ENCODE data around the gene OSBPL3.
"Not testable (repeated sequence)": the region's sequence is repeated elsewhere in the genome, so short reads cannot be mapped to it uniquely, and the experiment has no call there.

The OSBPL3 gene

GRCh38 chr7:24916463-24917040 is 63.4 kb downstream of the OSBPL3 start:
- DNase-seq: no peak

- no peak for DNase-seq
Observed at GRCh38 chr7:24914465-24914859, 65.5 kb downstream of the OSBPL3 start.

- DNase-seq: no peak
Observed at GRCh38 chr7:24913801-24914464, 66.0 kb downstream of the OSBPL3 start.

GRCh38 chr7:24912874-24913514 is 67.0 kb downstream of the OSBPL3 start:
- DNase-seq: no peak

GRCh38 chr7:24912424-24912823 is 67.6 kb downstream of the OSBPL3 start:
- no peak for DNase-seq

- no peak for DNase-seq
Observed at GRCh38 chr7:24911213-24911603, 68.8 kb downstream of the OSBPL3 start.

- no peak for DNase-seq
Observed at GRCh38 chr7:24910551-24911212, 69.3 kb downstream of the OSBPL3 start.

- no peak for DNase-seq
Observed at GRCh38 chr7:24908727-24909126, 71.3 kb downstream of the OSBPL3 start.

- DNase-seq: no peak
Observed at GRCh38 chr7:24908166-24908565, 71.8 kb downstream of the OSBPL3 start.

GRCh38 chr7:24907311-24907886 is 72.6 kb downstream of the OSBPL3 start:
- DNase-seq: no peak

- no peak for DNase-seq
Observed at GRCh38 chr7:24905996-24906770, 73.8 kb downstream of the OSBPL3 start.

GRCh38 chr7:24903992-24904391 is 76.0 kb downstream of the OSBPL3 start:
- DNase-seq: not testable (repeated sequence)

- DNase-seq: no peak
Observed at GRCh38 chr7:24903559-24903958, 76.4 kb downstream of the OSBPL3 start.

- DNase-seq: no peak
Observed at GRCh38 chr7:24902931-24903330, 77.0 kb downstream of the OSBPL3 start.

- DNase-seq: no peak
Observed at GRCh38 chr7:24902276-24902675, 77.7 kb downstream of the OSBPL3 start.

GRCh38 chr7:24899905-24900304 is 80.1 kb downstream of the OSBPL3 start:
- no peak for DNase-seq

- DNase-seq: no peak
Observed at GRCh38 chr7:24899161-24899560, 80.8 kb downstream of the OSBPL3 start.

- no peak for DNase-seq
Observed at GRCh38 chr7:24898691-24899090, 81.3 kb downstream of the OSBPL3 start.

GRCh38 chr7:24896031-24896501 is 83.9 kb downstream of the OSBPL3 start:
- DNase-seq: no peak

GRCh38 chr7:24894429-24895221 is 85.4 kb downstream of the OSBPL3 start:
- no peak for DNase-seq

- DNase-seq: no peak
Observed at GRCh38 chr7:24891311-24891735, 88.7 kb downstream of the OSBPL3 start.

GRCh38 chr7:24889611-24890010 is 90.4 kb downstream of the OSBPL3 start:
- DNase-seq: no peak

All from NCI-H187 treated with DMSO at 0.1 percent for 48 hours (cell line).